ENCODE data around the gene BICD1. TPM values are rescaled to one million over a fixed set of nuclear protein-coding genes. Genes with fewer than 3 reads are reported as not detected.

Gene BICD1
- total and polyA plus RNA-seq, 4 experiments from 2014 or later = 3.7 to 20.3 (median 12.4) TPM

DNA sequence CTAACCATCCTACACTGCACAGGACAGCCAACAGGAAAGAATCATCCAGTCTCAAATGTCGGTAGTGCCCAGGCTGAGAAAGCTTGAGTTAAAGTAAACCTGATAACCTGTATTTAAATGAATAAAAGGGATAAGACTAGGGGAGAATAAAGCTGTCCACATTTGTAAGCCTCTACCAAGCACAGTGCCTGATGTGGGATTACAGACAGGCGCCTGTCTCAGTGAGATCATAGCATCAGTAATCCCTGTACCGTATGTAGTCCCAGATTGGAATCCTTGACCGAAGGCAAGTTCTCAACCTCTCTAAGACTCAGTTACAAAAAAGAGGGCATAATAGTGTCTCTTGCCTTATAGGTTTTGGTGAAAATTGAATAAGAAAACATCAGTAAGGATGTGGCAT is 59.9 kb downstream of the BICD1 start:
- Histone ChIP-seq H3K27me3 (ENCODE audit: insufficient read depth, low read length) (no peaks in the 10 kb centered on the region), H3K9me3 (ENCODE audit: control insufficient read depth in 1 of 2, low read length in 2 of 2) (no peaks in the 10 kb centered on the region), H3K27ac (ENCODE audit: low read depth, low read length) (no peak overlapping the region), H3K4me3 (ENCODE audit: low read length in 2 of 2) (no peak overlapping the region), H3K36me3 (ENCODE audit: insufficient read depth, low read length) (no peaks in the 10 kb centered on the region), H3K4me1 (ENCODE audit: insufficient read depth, low read length) (no peaks in the 10 kb centered on the region)
- ChIA-PET CTCF (ENCODE audit: partially characterized antibody) (interaction anchor here (0.5 kb wide), 1 partner anchor 92 kb away, joined by 3 read pairs; no protein-coding TSS in a partner anchor), POLR2A (ENCODE audit: partially characterized antibody) (no interaction called here)
- Mint-ChIP-seq H3K4me1 (peaks cover 0 to 3% (median under 1%) of the 10 kb centered on the region in 4 donors), H3K27me3 (no peaks in the 10 kb centered on the region), H3K36me3 (peaks cover 3 to 13% of the 10 kb centered on the region in 2 donors), H3K9me3 (peaks cover 0 to 7% (median 0%) of the 10 kb centered on the region in 8 donors), H3K4me3 (no peak overlapping the region), H3K27ac (no peak overlapping the region)
- intact Hi-C loops (cut with micrococcal nuclease) = no loop called here
- no peak for DNase-seq

DNA sequence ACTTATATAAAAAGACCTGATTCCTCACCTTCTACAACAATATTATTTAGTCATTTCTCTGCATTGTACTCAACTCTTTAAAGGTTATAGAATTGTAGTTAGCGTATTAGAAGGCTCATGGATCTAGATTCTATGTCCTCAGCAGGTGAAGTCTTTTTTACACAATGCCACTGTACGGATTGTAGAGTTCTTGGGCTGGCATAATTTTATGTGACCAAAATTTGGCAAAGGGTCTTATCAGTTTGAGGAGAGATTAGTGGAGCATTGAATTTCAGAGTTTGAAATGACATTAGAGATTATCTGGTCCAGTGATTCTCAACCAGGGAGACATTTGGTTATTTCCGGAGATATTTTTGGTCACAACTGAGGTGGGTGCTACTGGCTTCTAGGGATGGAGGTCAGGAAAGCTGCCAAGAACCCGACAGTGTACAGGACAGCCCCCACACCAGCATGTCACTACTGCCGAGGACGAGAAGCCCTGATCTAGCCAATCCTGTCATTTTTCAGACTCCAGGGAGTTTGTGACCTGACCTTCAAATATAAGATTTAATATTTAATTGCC is 63.9 kb downstream of the BICD1 start:
- Mint-ChIP-seq H3K4me1 (peaks cover 0 to 5% (median 1%) of the 10 kb centered on the region in 4 donors), H3K27me3 (no peaks in the 10 kb centered on the region), H3K36me3 (peaks cover 0 to 7% of the 10 kb centered on the region in 2 donors), H3K9me3 (no peaks in the 10 kb centered on the region), H3K27ac (no peak overlapping the region), H3K4me3 (no peak overlapping the region)
- no peak overlapping the region for H3K4me3 ChIP-seq (ENCODE audit: low read length in 2 of 2)
- no peak overlapping the region for H3K27ac ChIP-seq (ENCODE audit: low read depth, low read length)
- no peaks in the 10 kb centered on the region for H3K36me3 ChIP-seq (ENCODE audit: insufficient read depth, low read length)
- DNase-seq = no peak
- ChIA-PET CTCF (ENCODE audit: partially characterized antibody) (interaction anchor here (1.1 kb wide), 1 partner anchor 157 kb away, joined by 3 read pairs; no protein-coding TSS in a partner anchor), POLR2A (ENCODE audit: partially characterized antibody) (no interaction called here)
- no peaks in the 10 kb centered on the region for H3K27me3 ChIP-seq (ENCODE audit: insufficient read depth, low read length)
- H3K4me1 ChIP-seq (ENCODE audit: insufficient read depth, low read length) = no peaks in the 10 kb centered on the region
- H3K9me3 ChIP-seq (ENCODE audit: control insufficient read depth in 1 of 2, low read length in 2 of 2) = no peaks in the 10 kb centered on the region
- intact Hi-C loops (cut with micrococcal nuclease) = no loop called here

DNA sequence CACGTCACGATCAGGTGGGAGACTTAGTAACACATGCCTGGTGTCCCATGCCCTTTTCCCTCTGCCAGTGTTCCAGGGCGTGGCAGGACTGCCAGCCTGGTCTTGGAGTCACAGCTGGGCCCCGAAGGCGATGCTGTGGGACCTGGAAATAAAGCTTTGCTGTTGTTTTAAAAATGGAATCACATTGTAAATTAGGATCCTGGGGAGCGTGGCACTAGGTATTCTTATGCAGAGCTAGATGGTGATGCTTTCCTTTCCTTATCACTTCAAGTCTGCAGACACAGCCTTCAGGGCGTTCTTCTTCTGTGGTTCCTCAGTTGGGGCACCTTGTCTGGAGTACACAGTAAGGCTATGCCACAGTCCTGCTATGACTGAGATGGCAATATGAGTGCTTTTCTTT is 64.6 kb downstream of the BICD1 start:
- H3K4me1 ChIP-seq (ENCODE audit: insufficient read depth, low read length) = no peaks in the 10 kb centered on the region
- Mint-ChIP-seq H3K27me3 (no peaks in the 10 kb centered on the region), H3K36me3 (peaks cover 0 to 12% of the 10 kb centered on the region in 2 donors), H3K4me1 (peaks cover 0 to 5% (median 1%) of the 10 kb centered on the region in 4 donors), H3K27ac (no peak overlapping the region), H3K4me3 (no peak overlapping the region), H3K9me3 (no peaks in the 10 kb centered on the region)
- intact Hi-C loops (cut with micrococcal nuclease) = no loop called here
- DNase-seq = no peak
- CTCF ChIA-PET (ENCODE audit: partially characterized antibody) = interaction anchor here (0.6 kb wide), 1 partner anchor 129 kb away, joined by 3 read pairs; no protein-coding TSS in a partner anchor
- no peaks in the 10 kb centered on the region for H3K36me3 ChIP-seq (ENCODE audit: insufficient read depth, low read length)
- no peaks in the 10 kb centered on the region for H3K9me3 ChIP-seq (ENCODE audit: control insufficient read depth in 1 of 2, low read length in 2 of 2)
- no peak overlapping the region for H3K4me3 ChIP-seq (ENCODE audit: low read length in 2 of 2)
- H3K27ac ChIP-seq (ENCODE audit: low read depth, low read length) = no peak overlapping the region
- POLR2A ChIA-PET (ENCODE audit: partially characterized antibody) = no interaction called here
- no peaks in the 10 kb centered on the region for H3K27me3 ChIP-seq (ENCODE audit: insufficient read depth, low read length)

DNA sequence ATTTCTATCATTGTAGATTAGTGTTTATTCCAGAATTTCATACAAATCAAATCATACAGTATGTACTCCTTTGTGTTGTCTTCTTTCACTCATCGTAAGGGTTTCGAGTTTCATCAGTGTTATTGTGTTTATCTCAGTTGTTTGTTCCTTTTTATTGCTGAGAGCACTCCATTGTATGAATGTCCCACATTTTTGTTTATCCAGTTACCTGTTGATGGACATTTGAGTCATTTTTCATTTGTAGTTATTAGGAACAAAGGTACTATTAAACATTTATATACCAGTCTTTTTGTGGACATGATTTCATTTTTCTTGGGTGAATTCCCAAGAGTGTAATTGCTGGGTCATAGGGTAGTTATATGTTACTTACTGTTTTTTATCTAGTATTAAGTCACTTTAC is 70.0 kb downstream of the BICD1 start:
- ChIA-PET POLR2A (ENCODE audit: partially characterized antibody) (no interaction called here), CTCF (ENCODE audit: partially characterized antibody) (no interaction called here)
- H3K36me3 Mint-ChIP-seq = peaks cover 1 to 10% of the 10 kb centered on the region in 2 donors
- intact Hi-C loops (cut with micrococcal nuclease) = no loop called here
- H3K27me3 Mint-ChIP-seq = no peaks in the 10 kb centered on the region
- Histone ChIP-seq H3K9me3 (ENCODE audit: control insufficient read depth in 1 of 2, low read length in 2 of 2) (no peaks in the 10 kb centered on the region), H3K36me3 (ENCODE audit: insufficient read depth, low read length) (no peaks in the 10 kb centered on the region), H3K4me1 (ENCODE audit: insufficient read depth, low read length) (no peaks in the 10 kb centered on the region), H3K27me3 (ENCODE audit: insufficient read depth, low read length) (no peaks in the 10 kb centered on the region), H3K4me3 (ENCODE audit: low read length in 2 of 2) (no peak overlapping the region), H3K27ac (ENCODE audit: low read depth, low read length) (no peak overlapping the region)
- H3K4me1 Mint-ChIP-seq = peaks cover 0 to 4% (median 1%) of the 10 kb centered on the region in 4 donors
- no peak overlapping the region for H3K4me3 Mint-ChIP-seq
- no peaks in the 10 kb centered on the region for H3K9me3 Mint-ChIP-seq
- no peak for DNase-seq
- no peak overlapping the region for H3K27ac Mint-ChIP-seq

DNA sequence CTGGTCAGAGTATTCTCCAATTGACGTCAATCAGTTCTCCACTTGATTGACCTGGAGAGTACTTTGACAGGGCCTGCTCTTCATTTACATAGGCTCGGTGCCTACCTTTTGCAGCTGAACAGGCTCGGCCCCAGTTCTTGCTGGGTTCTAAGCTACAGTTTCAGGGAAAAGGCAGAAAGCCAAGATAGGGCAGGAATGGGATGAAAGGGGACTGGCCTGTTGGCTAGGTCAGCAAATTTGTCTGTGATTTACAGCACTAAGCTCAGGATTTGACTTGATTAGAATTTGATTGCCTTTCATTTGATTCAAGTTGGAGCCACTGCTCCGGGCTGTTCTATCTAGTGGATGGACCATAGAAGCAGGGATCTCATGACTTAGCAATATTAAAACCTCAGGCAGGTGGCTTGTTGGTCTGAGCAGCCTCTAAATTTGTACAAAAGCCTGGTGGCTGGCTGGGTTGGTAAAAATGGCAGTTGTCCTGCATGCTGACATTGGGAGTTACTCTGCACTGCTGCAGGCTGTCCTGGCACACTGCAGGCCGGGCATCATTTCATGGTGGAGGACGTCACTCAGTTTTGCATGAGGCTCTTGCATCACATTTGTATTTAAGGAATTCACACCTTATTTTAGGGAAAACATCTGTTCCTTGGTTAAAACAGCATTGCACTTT is 71.8 kb downstream of the BICD1 start:
- Mint-ChIP-seq H3K9me3 (no peaks in the 10 kb centered on the region), H3K4me1 (peaks cover 0 to 1% (median 0%) of the 10 kb centered on the region in 4 donors), H3K27ac (no peak overlapping the region), H3K27me3 (no peaks in the 10 kb centered on the region), H3K4me3 (no peak overlapping the region), H3K36me3 (peaks cover 1 to 10% of the 10 kb centered on the region in 2 donors)
- no peaks in the 10 kb centered on the region for H3K9me3 ChIP-seq (ENCODE audit: control insufficient read depth in 1 of 2, low read length in 2 of 2)
- intact Hi-C loops (cut with micrococcal nuclease) = no loop called here
- no peak overlapping the region for H3K27ac ChIP-seq (ENCODE audit: low read depth, low read length)
- ChIA-PET POLR2A (ENCODE audit: partially characterized antibody) (no interaction called here), CTCF (ENCODE audit: partially characterized antibody) (no interaction called here)
- DNase-seq = no peak
- H3K4me1 ChIP-seq (ENCODE audit: insufficient read depth, low read length) = no peaks in the 10 kb centered on the region
- no peaks in the 10 kb centered on the region for H3K27me3 ChIP-seq (ENCODE audit: insufficient read depth, low read length)
- no peaks in the 10 kb centered on the region for H3K36me3 ChIP-seq (ENCODE audit: insufficient read depth, low read length)
- H3K4me3 ChIP-seq (ENCODE audit: low read length in 2 of 2) = no peak overlapping the region

DNA sequence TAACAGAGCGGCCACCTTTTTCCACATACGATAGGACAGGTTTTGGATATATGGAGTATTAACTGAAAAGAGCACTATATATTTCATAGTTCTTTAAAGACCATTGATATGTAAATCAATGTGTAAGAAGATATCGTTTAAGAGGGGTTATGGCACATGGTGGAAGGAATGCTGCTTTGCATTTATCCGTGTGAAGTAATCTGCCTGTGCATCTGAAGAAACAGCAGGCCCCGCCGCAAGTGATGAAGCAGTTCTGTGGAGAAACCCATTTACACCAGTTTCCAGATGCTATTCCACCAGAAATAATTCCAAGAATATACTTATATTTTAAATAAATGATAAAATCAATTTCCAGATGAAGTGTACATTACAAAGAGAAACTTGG is 72.4 kb downstream of the BICD1 start:
- POLR2A ChIA-PET (ENCODE audit: partially characterized antibody) = no interaction called here
- intact Hi-C loops (cut with micrococcal nuclease) = no loop called here

DNA sequence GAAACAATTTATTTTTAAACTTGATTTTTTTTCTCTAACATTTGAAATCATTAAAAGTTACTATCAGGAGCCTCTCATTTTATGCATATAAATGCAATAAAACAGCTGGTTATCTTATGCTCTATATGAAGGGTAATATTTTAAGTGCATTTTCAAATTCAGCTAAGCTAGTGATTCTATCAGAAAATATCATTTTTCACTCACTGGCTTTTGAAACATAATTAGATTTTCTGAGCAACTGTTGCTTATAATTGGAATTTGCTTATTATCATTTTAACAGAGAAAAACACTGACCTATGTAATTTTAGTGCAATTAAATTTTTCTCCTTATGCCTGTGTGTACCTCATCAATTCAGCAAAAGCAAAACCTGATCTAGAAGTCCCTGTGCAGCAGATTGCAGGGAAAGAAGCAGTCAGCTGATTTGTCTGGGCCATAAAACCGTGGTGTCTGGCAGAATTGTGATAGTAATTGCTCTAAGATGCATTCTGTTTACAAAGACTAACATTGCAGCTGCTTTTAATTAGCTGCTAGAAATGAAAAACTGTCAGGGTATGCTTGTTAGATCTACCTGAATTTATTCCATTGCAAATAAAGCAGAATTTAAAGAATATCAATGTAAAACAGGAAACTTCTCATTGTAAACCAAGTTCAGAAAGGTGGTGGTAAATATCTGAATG is 75.0 kb downstream of the BICD1 start:
- Mint-ChIP-seq H3K4me1 (peaks cover 0 to 1% (median 0%) of the 10 kb centered on the region in 4 donors), H3K27me3 (no peaks in the 10 kb centered on the region), H3K9me3 (no peaks in the 10 kb centered on the region), H3K36me3 (peaks cover 4 to 17% of the 10 kb centered on the region in 2 donors), H3K4me3 (no peak overlapping the region), H3K27ac (no peak overlapping the region)
- ChIA-PET POLR2A (ENCODE audit: partially characterized antibody) (no interaction called here), CTCF (ENCODE audit: partially characterized antibody) (no interaction called here)
- Histone ChIP-seq H3K4me3 (ENCODE audit: low read length in 2 of 2) (no peak overlapping the region), H3K27me3 (ENCODE audit: insufficient read depth, low read length) (no peaks in the 10 kb centered on the region), H3K4me1 (ENCODE audit: insufficient read depth, low read length) (no peaks in the 10 kb centered on the region), H3K27ac (ENCODE audit: low read depth, low read length) (no peak overlapping the region), H3K36me3 (ENCODE audit: insufficient read depth, low read length) (no peaks in the 10 kb centered on the region), H3K9me3 (ENCODE audit: control insufficient read depth in 1 of 2, low read length in 2 of 2) (no peaks in the 10 kb centered on the region)
- intact Hi-C loops (cut with micrococcal nuclease) = no loop called here
- DNase-seq = no peak

More for the DNA sequence above, 72.4 kb downstream of the BICD1 start:
- no peaks in the 10 kb centered on the region for H3K9me3 Mint-ChIP-seq
- H3K9me3 ChIP-seq (ENCODE audit: control insufficient read depth in 1 of 2, low read length in 2 of 2) = no peaks in the 10 kb centered on the region
- H3K27ac ChIP-seq (ENCODE audit: low read depth, low read length) = no peak overlapping the region
- H3K36me3 ChIP-seq (ENCODE audit: insufficient read depth, low read length) = no peaks in the 10 kb centered on the region
- H3K27me3 Mint-ChIP-seq = no peaks in the 10 kb centered on the region
- no peak overlapping the region for H3K4me3 Mint-ChIP-seq
- H3K36me3 Mint-ChIP-seq = peaks cover 1 to 10% of the 10 kb centered on the region in 2 donors
- peaks cover 0 to 1% (median 0%) of the 10 kb centered on the region in 4 donors for H3K4me1 Mint-ChIP-seq
- no peaks in the 10 kb centered on the region for H3K27me3 ChIP-seq (ENCODE audit: insufficient read depth, low read length)
- H3K4me1 ChIP-seq (ENCODE audit: insufficient read depth, low read length) = no peaks in the 10 kb centered on the region
- DNase-seq = no peak
- no peak overlapping the region for H3K4me3 ChIP-seq (ENCODE audit: low read length in 2 of 2)
- no peak overlapping the region for H3K27ac Mint-ChIP-seq
- CTCF ChIA-PET (ENCODE audit: partially characterized antibody) = no interaction called here
